HG03558 (cell line): ENCODE data around the gene SMPD3.

Experiments used
- ATAC-seq: cut with Tn5 transposase; IDR thresholded peaks from one replicate; pipeline ENCODE4 v1.9.1; 2021; ENCODE audit warnings: moderate number of reproducible peaks; ENCODE audit not compliant: unreplicated experiment; ENCODE audit errors: extremely low read depth

Gene SMPD3

GRCh38 chr16:68408967-68409366 is 39.3 kb downstream of the SMPD3 start:
- ATAC-seq = no peak

DNA sequence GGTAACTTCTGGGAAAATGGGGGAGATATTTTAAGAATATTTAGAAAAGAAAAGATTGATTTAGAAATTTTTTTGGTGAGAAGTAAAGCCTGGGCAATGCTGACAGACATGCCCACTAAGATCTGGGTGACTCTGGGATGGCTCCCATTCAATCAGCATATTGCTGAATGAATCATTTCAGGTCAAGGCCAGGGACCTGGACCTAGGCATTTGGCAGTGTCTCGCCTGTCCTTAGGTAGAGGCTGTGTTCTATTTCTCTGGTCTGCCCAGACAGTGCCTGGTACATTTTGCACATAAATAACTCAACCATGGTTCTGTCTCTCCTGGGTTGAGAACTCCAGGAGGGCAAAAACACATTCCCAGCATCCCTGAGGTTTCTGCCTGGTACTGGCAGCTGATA is 39.9 kb downstream of the SMPD3 start:
- no peak for ATAC-seq

DNA sequence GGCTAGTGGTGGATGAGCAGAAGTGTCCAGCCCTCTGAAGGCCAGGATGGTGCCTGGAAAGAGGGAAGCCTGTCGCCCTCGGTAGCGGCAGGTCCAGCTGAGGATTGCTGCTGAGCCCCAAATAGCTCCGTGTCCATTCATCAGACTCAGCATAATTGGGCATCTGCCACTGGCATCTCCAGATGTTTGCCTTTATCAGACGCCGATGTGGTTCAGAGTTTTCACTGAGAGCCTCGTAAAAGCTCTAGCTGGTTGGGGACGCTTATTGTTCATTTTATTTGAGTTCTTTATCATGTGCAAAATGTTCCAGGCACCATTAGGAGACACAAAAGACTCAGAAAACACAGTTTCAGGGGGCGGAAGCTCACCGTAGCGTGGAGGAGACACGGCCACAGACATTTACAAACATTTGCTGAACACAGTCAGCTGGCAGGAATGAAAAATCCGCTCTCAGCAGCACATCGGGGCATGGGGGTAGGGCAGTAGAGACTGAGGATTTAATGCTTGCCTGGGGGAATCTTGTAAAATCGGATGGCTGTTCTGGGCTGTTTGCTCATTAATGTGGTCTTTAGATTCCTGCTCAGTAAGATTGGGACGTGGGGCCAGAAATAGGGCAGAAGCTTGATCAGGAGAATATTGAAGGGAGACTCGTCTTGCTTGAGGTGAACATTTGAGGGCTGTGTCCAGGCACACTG is 41.7 kb downstream of the SMPD3 start:
- ATAC-seq = no peak

GRCh38 chr16:68404736-68405345 is 43.5 kb downstream of the SMPD3 start:
- ATAC-seq = no peak

- ATAC-seq = no peak
Observed at GRCh38 chr16:68403704-68404103, 44.6 kb downstream of the SMPD3 start.

DNA sequence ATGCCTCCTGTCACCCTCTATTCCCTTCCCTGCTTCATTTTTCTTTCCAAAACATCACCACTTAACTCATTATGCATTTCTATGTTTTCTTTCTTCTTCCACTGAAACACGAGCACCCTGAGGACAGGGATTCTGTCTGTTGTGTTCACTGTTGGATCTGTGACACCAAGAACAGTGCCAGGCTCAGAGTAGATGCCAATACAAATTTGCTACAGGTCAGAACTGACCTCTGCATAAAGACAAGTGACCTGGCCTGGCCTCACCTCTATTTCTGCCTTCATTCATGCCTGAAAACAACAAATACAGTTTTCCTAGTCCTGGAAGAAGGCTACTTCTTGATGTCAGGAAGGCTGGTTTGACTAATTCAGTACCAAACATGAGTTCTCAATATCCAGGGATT is 45.1 kb downstream of the SMPD3 start:
- ATAC-seq = no peak

DNA sequence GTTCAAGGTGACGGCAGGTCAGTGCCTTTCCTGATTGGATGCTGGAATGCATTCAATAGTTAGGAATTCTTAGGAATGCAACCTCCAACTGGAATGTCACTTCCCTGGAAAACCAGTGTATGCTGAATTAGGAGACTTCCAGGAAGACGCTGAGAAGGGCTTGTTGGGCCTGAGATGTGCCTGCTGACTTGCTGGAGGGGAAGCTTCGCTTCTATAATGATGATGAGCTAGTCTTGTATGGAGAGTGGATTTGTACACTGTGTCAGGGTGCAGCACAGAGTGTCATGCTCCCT is 45.6 kb downstream of the SMPD3 start:
- no peak for ATAC-seq

DNA sequence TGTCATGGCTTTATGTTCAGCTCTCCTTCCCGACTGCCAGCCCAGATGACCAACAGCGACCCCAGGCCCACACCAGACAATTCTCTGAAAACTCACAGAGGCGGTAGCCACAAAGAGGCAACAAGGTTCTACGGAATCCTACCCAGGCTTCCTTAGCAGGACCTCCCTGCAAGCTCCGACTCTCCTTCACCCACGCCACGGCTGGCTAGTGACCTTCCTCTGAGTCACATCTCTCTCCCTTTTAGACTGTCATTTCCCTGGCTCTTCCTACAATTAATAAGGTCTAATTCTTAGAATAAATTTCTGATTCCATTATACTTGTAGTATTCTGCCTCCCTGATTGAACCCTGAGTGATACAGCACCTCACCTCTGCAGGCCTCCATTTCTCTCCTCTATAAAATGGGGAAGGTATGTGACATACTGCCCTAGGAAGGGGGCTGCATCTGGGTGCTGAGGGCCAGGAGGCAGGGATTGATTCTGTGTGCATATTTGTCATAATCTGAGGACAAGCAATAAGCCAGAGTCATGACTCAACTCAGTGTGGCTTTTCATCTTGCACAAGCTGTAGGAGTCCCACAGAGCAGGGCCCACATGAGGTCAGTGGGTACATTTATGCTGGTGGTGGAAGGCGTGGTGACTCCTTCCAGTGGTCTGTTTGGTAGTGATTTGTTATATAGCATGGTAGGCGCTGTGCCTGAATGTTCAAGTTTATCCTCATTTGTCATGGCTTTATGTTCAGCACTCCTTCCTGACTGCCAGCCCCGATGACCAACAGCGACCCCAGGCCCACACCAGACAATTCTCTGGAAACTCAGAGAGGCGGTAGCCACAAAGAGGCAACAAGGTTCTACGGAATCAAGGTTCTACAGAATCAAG is 46.2 kb downstream of the SMPD3 start:
- ATAC-seq = no peak

- no peak for ATAC-seq
Observed at GRCh38 chr16:68400924-68401460, 47.3 kb downstream of the SMPD3 start.

DNA sequence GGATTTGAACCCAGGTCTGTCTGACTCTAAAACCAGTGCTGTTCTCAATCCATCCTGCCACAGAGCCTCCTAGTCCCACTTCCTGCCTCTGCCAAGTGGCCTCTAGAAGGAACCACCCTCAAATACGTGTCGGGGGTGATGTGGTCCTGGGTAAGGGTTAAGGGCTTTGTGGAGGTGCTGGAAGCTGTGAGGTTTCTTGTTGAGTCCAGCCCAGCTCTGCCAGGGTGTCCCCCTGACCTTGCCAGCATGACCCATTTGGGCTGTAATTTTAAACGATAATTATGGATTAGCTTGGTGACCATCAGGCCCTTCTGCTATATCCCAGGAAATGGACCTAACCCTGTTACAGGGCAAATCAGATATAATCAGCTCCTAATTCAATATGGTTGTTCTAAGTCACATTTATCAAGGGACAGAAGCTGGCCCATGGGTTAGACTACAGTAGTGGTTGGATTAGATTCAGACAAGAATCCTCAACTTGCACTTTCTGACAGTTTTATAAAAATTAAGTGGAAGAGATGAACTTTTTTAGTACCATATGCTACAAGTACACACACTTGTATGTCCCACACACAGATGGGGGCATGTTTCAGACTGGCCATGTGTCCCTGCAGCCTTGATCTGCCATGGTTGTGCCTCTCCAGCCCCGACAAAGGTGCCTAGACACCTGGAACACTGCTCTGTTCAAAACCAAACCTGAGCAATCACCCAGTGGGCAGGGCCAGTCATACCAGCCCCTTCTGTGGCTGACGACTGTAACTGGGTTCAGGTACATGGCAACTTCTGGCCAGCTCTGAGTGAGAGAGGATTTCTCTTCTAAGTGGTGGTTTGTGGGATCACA is 48.0 kb downstream of the SMPD3 start:
- ATAC-seq = no peak

DNA sequence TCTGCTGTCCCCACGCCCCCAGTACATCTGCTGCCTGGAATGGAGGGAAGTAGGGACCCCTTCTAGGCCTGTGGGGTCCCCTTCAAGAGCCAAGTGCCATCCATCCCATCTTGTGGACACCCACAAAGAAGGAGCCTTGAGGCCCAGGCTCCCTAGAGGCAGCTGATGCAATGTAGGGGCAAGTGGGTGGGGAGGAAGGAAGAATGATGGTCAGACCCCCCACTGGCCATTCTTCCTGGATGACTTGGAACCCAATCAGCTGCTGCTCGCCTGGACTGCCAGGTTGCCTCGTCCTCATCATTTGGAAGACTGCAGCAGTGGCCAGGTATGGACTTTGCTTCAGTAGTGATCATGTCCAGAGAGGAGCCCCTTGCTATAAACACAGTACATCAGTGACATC is 48.9 kb downstream of the SMPD3 start:
- no peak for ATAC-seq

DNA sequence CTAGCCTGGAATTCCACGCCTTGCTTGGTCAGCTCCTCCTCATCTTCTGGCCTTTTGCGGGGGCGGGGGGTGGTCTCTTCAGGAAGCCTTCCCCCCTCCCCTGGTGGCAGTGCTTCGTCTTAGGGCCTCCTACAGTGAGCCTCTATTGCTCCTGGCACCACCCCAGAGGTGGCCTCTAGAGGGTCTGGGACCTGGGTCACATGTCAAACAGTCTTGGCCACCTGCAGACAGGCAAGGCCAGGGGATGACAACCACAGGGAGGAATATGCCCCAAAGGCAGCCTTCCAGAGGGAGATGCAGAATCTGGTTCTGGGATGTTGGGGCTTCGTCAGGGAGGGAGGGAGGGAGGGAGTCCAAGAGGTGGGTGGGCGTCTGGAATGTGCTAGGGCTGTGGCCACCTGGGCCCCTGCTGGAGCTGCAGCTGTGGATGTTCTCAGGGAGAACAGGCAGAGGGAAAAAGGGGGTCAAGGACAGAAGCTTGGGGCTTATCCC is 50.6 kb downstream of the SMPD3 start:
- no peak for ATAC-seq

- ATAC-seq = no peak
Observed at GRCh38 chr16:68396481-68396880, 51.8 kb downstream of the SMPD3 start.

- no peak for ATAC-seq
Observed at GRCh38 chr16:68395815-68396214, 52.5 kb downstream of the SMPD3 start.

DNA sequence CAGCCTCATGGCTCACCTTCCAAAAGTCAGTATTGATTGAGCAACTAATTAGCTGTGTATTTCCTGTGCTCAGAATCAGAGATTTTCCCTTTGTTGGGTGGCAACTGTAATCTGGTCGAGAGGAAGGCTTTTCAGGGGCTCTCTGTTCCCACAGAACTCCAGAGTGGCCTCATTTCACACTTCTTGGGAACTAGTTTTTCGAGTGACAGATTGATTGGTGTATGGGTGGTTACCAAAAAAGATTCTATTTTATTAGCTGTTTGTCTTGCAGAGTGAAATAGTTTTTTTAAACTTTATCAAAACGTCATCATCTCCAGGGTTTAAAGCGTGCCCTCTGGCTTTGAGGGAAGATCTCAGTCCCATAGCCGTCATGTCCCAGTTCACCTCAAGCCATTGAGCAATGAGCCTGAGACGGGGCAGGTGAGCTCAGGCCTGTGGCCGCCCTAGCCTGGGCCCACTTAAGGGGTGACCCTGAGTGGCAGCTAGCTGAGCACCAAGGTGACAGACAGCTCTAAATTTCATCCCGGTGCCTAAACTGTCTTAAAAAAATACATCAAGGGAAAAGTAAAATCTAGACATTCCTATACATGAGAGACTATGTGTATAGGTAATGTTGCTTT is 53.0 kb downstream of the SMPD3 start:
- ATAC-seq = no peak

GRCh38 chr16:68393333-68393732 is 55.0 kb downstream of the SMPD3 start:
- ATAC-seq = no peak

DNA sequence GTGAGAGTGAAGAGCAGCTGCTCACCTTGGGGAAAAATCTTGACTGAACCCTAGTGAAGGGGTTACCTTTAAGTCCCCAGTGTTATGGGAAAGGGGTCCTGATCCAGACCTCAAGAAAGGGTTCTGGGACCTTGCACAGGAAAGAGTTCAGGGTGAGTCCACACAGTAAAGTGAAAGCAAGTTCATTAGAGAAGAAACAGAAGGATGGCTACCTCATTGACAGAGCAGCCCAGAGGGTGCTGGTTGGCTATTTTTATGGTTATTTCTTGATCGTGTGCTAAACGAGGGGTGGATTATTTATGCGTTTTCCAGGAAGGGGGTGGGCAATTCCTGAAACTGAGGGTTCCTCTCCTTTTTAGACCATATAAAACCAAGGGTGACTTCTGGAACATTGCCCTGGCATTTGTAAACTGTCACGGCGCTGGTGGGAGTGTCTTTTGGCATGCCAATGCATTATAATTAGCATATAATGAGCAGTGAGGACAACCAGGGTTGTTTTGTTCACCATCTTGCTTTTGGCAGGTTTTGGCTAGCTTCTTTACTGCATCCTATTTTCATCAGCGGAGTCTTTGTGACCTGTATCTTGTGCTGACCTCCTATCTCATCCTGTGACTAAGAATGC is 58.4 kb downstream of the SMPD3 start:
- ATAC-seq = no peak

- ATAC-seq = no peak
Observed at GRCh38 chr16:68389006-68389405, 59.3 kb downstream of the SMPD3 start.

DNA sequence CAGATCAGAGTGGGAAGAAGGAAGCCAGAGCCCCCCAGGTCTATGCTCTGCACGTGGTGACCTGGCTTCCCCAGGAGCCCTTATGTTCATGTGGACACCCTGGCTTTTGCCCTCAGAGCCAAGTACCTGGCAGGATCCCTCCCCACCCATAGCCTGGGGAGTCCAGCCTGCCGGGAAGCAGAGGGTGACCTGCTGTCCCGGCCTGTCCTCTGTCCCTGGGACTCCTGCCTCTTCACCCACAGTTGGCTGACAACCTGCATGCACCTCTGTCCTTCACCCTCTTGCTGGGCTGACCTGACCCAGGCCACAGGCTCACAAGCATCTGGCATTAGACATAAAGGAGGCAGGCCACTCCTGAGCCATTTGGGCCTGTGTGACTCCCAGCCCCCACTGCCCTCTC is 60.2 kb downstream of the SMPD3 start:
- no peak for ATAC-seq
